Measurements from ENCODE around the gene RNU7-1. TPM values are rescaled to one million over a fixed set of nuclear protein-coding genes. Genes with fewer than 3 reads are reported as not detected.
A peak's percentile ranks its signal among the peaks of the same experiment; 100 is the strongest.

Gene RNU7-1
- total and polyA plus RNA-seq, 2 donors (not counting 1 experiment from before 2014, with no cell fraction given): not detected

DNA sequence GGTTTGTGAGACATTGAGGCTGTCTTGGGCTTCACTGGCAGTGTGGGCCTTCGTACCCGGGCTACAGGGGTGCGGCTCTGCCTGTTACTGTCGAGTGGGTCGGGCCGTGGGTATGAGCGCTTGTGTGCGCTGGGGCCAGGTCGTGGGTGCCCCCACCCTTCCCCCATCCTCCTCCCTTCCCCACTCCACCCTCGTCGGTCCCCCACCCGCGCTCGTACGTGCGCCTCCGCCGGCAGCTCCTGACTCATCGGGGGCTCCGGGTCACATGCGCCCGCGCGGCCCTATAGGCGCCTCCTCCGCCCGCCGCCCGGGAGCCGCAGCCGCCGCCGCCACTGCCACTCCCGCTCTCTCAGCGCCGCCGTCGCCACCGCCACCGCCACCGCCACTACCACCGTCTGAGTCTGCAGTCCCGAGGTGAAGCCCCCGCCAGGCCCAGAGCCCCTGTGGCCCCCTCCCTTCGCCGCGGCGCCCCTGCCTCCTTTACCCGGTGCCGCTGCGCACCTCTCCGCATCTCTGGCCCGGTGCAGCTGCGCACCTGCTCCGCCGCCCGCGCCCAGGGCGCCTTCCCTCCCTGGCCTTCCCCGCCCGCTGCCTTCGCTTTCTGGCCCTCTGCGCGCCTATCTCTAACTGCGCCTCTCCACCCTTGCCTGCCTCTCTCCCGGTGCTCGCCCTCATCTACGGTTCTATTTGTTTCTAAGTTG is 29.2 kb upstream of the RNU7-1 start, which contains the start of gene ENO2:
Gene ENO2, plus strand, starts transcription at position 335 of the 701 bp plus-strand sequence. CDS start 1,253 bp downstream, outside the sequence.
- peak; percentile 83 for DNase-seq
- H2AFZ ChIP-seq (ENCODE audit: insufficient read depth, low read depth, low read length, poor library complexity, severe bottlenecking): peak within 1 kb of the TSS; percentile 85
- H4K20me1 ChIP-seq (ENCODE audit: control insufficient read depth, insufficient read depth, low read length, poor library complexity, severe bottlenecking): no peaks in the 10 kb centered on the region
- Mint-ChIP-seq H3K27ac (peak within 1 kb of the TSS; percentile 89), H3K9me3 (ENCODE audit: insufficient read depth) (no peaks in the 10 kb centered on the region), H3K4me3 (peak within 1 kb of the TSS; percentile 89), H3K4me1 (peaks cover 25% of the 10 kb centered on the region), H3K27me3 (no peaks in the 10 kb centered on the region)
- H3K27ac ChIP-seq (ENCODE audit: low read length in 2 of 2): peak within 1 kb of the TSS; percentile 43 to 64
- ChIA-PET POLR2A (interaction anchor here (0.5 to 1.8 kb wide), 9 partner anchors 9 to 194 kb away, joined by 3 to 8 read pairs (median 4); partner anchors contain the start of genes ATN1, C12orf57 and RNU7-1), CTCF (interaction anchor here (0.7 to 2.0 kb wide), 5 partner anchors 8 to 50 kb away, joined by 4 to 10 read pairs (median 6); no protein-coding TSS in a partner anchor)
- peaks cover 0 to 10% (median 1%) of the 10 kb centered on the region in 4 experiments for H3K27me3 ChIP-seq (replicated peaks in 1 of 4; ENCODE audit: control extremely low read depth in 1 of 4, control insufficient read depth in 3 of 4, insufficient read depth in 4 of 4, low read length in 3 of 4)
- TF ChIP-seq, protein P1, sequence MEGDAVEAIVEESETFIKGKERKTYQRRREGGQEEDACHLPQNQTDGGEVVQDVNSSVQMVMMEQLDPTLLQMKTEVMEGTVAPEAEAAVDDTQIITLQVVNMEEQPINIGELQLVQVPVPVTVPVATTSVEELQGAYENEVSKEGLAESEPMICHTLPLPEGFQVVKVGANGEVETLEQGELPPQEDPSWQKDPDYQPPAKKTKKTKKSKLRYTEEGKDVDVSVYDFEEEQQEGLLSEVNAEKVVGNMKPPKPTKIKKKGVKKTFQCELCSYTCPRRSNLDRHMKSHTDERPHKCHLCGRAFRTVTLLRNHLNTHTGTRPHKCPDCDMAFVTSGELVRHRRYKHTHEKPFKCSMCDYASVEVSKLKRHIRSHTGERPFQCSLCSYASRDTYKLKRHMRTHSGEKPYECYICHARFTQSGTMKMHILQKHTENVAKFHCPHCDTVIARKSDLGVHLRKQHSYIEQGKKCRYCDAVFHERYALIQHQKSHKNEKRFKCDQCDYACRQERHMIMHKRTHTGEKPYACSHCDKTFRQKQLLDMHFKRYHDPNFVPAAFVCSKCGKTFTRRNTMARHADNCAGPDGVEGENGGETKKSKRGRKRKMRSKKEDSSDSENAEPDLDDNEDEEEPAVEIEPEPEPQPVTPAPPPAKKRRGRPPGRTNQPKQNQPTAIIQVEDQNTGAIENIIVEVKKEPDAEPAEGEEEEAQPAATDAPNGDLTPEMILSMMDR (IDR thresholded peaks at IDR 0.05): no peak
- TF ChIP-seq EZH2 (IDR thresholded peaks at IDR 0.05; ENCODE audit: borderline replicate concordance, insufficient read depth, low read depth, low read length, poor library complexity, severe bottlenecking): no peak
- H3K4me2 ChIP-seq (replicated peaks; ENCODE audit: low read depth, low read length, poor library complexity, severe bottlenecking): peak within 1 kb of the TSS; percentile 92
- H3K4me1 ChIP-seq (ENCODE audit: control insufficient read depth in 2 of 2, insufficient read depth in 2 of 2, low read length in 2 of 2): peaks cover 11 to 19% of the 10 kb centered on the region in 2 donors
- peak within 1 kb of the TSS; percentile 80 for H3K9ac ChIP-seq (ENCODE audit: low read length)
- peaks cover 0 to 4% of the 10 kb centered on the region in 2 experiments for H3K36me3 ChIP-seq (replicated peaks in 1 of 2; ENCODE audit: control extremely low read depth in 1 of 2, control insufficient read depth in 1 of 2, extremely low read depth in 1 of 2, insufficient read depth in 2 of 2, low read length in 1 of 2)
- peak; percentile 91 for ATAC-seq (ENCODE audit: low read depth)
- under 1% methylated on average over 56 of the region's 68 CpGs for WGBS (ENCODE audit: insufficient coverage)
- peak within 1 kb of the TSS in 4 of 5 experiments; percentile 38 to 75 (median 58) for H3K4me3 ChIP-seq (ENCODE audit: control extremely low read depth in 1 of 5, extremely low read depth in 1 of 5, insufficient read depth in 1 of 5, low read depth in 2 of 5, low read length in 4 of 5)
- intact Hi-C loops (cut with micrococcal nuclease): loop anchor here (1.0 kb wide), 1 partner anchor 10 kb away; the partner anchor contains the start of gene LRRC23
- no peaks in the 10 kb centered on the region for H3K79me2 ChIP-seq (ENCODE audit: control insufficient read depth, insufficient read depth, low read length)
- peaks cover 0 to 3% (median 0%) of the 10 kb centered on the region in 3 donors for H3K9me3 ChIP-seq (ENCODE audit: control extremely low read depth in 1 of 3, control insufficient read depth in 2 of 3, insufficient read depth in 1 of 3, low read length in 2 of 3)

Measured in B cell (primary cell).